ENCODE measurements around the gene HACL1.

DNA sequence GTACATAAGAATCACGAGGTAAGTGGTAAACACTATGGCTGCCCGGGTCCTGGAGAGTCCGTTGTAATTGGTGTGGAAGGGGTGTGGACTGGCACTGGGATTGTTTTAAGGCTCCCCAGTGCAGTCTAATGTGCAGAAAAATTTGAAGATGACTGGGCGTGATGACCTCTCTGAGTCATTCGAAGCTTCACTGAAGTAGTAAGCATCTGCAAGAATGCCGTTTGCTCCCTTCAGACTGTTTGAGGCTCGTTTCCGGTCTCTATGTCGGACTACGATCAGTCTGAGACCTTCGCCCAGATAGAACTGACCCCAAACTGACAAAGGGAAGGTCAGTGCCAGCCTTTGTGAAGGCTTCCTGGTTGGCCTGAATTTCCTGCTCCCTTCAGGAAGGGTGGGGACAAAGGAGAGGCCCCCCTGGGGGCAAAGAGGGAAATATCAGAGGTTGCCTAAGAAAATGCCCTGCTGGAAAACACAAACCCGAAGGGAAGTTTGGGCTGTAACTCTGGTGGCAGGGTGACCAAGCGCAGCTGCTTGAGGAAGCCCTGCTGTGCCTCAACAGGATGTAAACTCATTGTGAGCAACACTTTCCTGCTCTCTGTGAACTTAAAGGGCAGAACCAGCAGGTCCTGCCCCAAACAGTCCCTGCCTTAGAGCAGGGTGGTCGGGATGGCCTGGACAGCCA lies 34.8 kb upstream of the HACL1 start:
- TF ChIP-seq, protein P1, sequence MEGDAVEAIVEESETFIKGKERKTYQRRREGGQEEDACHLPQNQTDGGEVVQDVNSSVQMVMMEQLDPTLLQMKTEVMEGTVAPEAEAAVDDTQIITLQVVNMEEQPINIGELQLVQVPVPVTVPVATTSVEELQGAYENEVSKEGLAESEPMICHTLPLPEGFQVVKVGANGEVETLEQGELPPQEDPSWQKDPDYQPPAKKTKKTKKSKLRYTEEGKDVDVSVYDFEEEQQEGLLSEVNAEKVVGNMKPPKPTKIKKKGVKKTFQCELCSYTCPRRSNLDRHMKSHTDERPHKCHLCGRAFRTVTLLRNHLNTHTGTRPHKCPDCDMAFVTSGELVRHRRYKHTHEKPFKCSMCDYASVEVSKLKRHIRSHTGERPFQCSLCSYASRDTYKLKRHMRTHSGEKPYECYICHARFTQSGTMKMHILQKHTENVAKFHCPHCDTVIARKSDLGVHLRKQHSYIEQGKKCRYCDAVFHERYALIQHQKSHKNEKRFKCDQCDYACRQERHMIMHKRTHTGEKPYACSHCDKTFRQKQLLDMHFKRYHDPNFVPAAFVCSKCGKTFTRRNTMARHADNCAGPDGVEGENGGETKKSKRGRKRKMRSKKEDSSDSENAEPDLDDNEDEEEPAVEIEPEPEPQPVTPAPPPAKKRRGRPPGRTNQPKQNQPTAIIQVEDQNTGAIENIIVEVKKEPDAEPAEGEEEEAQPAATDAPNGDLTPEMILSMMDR (IDR thresholded peaks at IDR 0.05), result no peak
- no peak for TF ChIP-seq POLR2A (IDR thresholded peaks at IDR 0.05)
